GM08714 (cell line): ENCODE measurements around the gene DPF3.

ENCODE experiments used
- H3K4me3 ChIP-seq: fragments of 200-500 bp; sonication (Bioruptor generic); 2 replicates; pipeline ENCODE4 v1.5.1; 2014; ENCODE audit warnings: mild to moderate bottlenecking, low read length, inconsistent platforms
- ZNF274 ChIP-seq: IDR thresholded peaks from 2 replicates; pipeline ENCODE4 v1.6.1; 2012; ENCODE audit warnings: mild to moderate bottlenecking, low read depth, low read length

DPF3 gene

DNA sequence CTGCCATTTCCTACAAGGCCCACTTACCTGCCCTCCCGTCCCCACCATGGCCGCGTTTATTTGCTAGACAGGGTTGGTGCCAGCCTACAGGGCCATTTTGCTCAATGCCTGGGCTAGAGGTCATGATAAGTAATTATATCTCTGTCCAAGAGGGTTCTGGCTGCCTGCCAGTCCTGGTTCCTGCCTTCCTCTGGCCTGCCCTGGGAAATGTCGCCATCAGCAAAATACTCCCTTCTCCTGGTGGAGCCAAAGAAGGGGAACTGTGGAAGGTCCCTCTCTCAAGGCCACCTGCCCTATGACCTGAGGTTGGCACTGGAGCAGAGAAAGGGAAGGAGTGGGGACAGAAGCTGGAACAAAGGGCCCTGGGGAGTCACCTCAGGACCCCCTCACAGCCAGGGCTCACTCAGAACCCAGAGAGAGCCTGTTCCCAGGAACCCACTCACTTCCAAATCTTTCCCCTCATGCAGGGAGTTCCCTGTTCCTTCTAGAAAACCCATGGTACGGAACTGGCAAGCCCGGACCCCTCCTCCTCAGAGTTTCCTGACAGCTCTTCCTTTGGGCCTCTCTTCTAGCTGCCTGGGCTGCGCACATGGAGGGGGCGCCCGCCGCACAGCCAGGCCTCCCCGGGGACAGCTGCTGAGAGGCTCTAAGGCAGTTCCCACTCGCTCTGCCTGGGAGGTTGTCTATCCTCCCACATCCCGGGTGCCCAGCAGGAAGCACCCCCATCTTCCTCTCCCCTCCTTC, 280.5 kb downstream of the DPF3 start:
- H3K4me3 ChIP-seq, result no peak overlapping the region
- TF ChIP-seq ZNF274, result no peak

DNA sequence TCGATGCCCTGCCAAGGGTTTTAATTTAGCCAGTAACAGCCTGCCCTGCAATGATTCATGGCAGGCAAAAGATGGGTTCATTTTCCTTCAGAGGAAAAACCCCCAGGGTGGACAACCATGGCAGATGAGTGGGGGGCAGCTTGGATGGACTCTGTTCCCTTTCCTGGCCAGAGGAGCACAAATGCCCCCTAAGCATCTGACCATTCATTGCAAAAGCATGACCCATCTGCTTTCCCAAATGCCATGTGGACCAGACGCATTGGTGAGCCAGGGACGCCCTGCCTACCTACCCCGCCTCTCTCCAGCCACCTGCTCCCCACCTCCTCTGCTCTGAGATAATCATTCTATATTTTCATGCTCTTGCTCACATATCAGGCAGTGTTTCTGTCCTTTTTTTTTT, 281.9 kb downstream of the DPF3 start:
- no peak overlapping the region for H3K4me3 ChIP-seq
- TF ChIP-seq ZNF274, result no peak

DNA sequence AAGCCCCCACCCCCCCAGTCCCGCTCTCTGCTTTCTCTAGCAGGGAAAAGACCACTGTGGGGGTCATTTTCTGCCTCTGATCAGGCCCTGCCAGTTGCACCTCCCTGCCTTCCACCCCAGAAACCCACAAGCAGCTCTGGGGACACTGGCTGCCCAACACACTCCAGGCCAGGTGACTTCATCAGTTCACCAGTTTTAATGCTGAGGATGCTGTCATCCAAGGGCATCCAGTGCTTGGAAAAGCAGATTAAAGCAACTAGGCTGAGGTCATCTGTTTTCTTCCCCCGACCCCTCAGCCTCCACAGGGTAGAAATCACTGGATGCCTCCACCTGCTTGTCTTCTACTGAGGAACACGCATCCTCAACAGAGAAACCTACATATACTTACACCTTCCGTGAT, 282.4 kb downstream of the DPF3 start:
- H3K4me3 ChIP-seq, result no peak overlapping the region
- no peak for TF ChIP-seq ZNF274

DNA sequence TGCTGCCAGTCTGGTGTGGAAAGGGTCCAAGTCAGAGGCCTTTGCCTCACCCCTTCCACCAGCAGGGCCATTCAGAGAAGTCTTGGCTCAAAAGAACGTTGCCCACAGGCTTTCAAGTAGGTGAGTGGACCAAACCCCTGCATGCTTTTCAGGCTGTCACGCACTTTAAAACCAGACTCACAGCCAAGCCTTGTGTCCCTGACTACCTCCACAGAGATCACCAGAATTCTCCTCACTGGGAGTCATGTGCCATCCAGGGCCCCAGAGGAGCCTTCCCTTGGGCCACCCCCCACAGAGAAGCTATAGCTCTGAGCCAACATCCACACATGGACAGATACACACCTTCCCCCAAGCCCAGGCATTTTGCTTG, 283.1 kb downstream of the DPF3 start:
- TF ChIP-seq ZNF274, result no peak
- H3K4me3 ChIP-seq, result no peak overlapping the region

DNA sequence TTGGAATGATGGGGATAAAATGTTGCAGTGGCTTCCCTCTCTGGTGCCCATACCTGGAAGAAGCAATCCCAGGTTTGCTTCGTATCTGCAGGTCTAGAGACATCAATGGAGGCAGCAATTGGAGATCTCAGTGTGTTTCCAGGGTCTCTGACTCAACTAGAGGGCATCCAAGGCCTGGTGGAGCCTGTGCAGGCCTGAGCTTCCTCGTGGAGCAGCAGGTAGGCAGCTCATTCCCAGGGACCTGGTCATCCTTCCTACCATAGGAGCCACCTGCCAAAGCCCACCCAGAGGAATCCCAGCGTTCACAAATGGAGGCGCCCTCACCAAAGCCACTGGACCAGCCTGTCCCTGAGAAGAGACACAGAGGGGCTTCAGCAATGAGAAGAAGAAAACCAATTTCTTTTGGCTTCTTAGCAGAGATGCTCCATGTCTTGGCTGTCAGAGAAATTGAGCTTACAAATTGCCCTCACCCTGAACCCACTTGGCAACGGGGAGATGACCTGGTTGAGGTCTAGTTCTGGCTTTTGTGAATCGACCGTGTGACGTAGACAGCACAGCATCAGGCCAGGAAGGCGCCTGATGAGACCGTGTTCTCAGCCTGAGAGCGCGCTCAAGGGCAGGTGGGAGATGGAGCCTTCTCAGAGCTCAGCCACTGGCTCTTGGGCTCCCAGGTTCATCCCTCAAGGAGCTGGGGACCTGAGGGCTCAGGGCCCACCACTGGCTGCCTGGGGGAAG, 283.6 kb downstream of the DPF3 start:
- no peak for TF ChIP-seq ZNF274
- H3K4me3 ChIP-seq, result no peak overlapping the region

DNA sequence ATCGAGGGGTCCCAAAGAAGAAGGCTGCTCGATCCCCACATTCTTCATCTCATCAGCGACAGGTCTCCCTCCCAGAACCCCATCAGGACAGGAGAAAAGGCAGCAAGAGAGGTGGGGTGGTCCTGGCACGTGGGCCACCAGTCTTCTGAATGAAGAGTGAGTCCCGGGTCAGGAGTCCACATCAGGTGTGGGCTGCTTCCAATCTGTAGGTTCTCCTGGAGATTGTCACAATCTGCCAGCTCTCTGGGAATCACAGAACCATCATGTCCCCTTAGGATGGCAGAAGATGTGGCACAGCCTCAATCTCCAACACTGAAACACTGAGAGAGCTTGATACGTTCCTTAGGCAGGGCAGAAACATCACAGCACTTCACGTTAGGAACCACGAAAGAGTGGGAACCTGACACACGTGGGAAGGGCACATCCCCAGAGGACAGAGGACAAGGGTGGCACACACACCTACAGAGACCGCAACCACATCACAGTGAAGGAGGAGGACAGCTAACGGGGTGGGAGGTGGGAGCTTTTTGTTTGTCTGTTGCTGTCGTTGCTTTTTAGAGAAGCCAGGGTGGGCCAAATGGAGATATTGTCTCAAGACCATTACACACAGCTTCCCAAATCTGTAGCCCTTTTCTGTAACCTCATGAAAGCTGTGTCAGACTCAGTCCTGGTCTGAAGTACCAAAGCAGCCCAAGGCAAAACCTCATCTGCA, 284.5 kb downstream of the DPF3 start:
- no peak overlapping the region for H3K4me3 ChIP-seq
- TF ChIP-seq ZNF274, result no peak

DNA sequence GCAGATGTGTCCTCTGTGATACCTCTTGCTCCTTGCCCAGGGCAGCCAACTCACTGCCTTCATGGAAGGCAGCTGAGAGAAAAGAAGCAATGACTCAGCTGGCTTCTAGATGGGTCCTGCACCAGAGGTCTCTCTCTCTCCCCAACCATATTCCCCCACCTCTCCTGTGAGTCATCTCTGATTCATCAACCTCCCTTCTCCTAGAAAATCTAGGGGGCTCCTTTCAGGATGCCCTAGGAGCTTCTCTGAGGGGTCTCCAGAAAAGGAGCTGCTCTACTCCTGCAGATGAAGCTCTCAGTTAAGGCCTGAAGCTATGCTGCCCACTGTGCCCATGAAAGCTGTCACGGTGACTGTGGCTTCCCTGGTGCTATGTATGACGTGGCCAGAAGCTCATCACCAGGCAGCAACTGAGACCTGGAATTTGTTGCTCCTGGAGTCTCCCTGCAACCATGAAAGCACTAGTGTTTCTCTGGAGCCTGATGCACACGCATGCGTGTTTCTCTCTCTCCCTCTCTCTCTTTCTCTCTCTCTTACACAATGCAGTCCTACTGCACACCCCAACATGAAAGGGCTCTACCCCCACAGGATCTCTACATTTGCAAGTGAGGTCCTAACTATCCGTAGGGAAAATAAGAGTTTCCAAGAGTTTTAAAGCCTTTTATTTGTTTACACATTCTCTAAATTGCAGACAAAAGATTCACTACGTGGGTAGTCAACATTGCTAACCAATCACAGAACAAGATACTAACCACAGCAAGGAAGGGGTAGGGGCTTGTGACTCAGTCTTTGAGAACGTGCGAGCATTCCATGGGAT, 285.3 kb downstream of the DPF3 start:
- no peak for TF ChIP-seq ZNF274
- H3K4me3 ChIP-seq, result no peak overlapping the region

DNA sequence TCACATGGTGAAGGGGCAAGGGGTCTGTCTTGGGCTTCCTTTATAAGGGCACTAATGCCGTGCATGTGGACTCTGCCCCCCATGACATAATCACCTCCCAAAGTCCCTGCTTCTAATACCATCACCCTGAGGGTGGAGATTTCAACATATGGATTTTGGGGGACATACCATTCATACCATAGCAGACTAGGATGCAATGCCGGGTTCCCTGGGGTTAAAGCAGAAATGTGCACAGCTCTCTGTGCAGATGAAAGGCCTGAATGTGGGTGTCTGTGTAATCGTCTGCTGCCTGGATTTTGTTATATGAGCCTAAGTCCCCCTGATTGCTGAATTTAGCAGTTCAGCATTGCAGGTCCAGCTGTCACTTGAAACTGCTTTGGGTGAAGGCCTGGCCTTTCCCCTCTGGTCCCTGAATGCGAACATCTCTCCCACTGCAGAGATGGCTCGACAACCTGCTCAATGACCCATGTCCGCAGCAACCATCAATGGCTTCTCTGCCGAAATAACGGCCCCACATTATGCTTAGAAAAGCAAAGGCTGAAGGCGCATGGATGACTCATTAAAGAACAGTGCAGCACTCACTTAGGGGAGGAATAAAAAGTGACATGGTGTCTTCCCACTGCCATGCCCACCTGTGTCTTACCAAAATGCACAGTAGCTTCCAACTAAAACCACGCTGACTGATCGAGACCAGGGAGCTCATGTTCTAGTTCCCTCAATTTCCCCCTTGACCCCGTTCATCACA, 286.3 kb downstream of the DPF3 start:
- no peak for TF ChIP-seq ZNF274
- no peak overlapping the region for H3K4me3 ChIP-seq

DNA sequence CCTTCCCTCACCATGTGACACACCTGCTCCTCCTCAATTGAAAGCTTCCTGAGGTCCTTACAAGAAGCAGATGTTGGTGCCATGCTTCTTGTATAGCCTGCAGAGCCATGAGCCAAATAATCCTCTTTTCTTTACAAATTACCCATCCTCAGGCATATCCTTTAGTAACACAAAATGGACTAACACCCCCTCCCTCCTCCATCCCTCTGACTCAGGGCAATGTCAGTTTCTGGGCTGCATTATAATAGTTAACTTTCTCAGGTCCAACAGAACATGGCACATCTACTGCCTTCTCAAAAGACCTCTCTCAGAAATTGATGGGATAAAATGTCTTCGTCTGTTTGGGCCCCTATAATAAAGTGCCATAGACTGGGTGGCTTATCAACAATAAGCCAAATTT, 287.0 kb downstream of the DPF3 start:
- H3K4me3 ChIP-seq, result no peak overlapping the region
- TF ChIP-seq ZNF274, result no peak

DNA sequence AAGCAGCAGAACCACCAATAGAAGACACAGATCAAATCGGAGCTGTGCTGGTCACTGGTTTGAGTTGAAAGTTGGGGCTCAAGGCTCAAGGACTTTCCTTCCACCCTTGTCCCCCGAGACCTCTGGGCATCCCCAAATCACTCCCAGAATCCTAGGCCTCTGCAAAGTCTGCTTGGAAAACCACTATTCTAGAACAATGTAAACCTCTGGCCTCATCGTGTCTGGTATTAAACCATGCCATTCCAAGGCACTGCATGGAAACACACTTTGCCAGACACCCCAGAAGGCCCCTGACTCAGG, 288.0 kb downstream of the DPF3 start:
- no peak overlapping the region for H3K4me3 ChIP-seq
- TF ChIP-seq ZNF274, result no peak

DNA sequence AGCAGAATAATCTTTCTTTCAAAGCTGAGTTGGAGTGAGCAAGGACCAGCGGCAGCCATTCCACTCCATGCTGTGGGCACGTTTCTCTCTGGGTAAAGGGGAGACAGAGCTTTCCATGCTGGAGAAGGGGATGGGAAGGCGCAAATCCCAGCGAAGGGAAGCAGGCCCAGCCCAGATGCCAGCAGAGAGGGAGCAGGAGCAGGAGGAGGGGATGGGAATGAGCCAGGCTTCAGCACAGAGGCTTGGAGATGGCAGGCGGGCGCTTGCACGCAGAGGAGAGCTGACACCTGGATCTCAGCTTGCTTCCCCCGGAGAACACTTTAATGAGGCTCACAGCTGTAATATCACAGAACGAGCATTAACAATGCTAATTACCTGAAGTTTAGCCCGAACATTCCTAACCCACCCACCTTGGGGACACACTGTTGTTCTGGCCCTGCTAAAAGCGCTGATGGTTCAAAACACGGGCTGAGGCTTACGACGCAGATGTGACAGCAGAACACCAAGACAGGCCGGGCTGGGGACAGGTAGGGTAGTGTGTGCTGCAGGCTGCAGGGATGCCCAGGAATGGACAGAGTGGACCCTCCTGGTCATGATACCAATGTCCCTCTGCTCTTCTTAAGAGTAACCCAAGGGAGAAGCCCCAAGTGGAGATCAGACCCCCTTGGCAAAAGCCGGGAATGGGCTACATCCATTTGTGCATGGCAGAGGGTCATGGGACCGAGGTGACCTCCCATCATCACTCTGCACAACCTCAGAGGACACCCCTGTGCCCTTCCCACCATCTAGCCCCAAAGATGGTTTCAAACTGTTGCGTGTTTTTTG, 288.6 kb downstream of the DPF3 start:
- no peak overlapping the region for H3K4me3 ChIP-seq
- TF ChIP-seq ZNF274, result no peak

DNA sequence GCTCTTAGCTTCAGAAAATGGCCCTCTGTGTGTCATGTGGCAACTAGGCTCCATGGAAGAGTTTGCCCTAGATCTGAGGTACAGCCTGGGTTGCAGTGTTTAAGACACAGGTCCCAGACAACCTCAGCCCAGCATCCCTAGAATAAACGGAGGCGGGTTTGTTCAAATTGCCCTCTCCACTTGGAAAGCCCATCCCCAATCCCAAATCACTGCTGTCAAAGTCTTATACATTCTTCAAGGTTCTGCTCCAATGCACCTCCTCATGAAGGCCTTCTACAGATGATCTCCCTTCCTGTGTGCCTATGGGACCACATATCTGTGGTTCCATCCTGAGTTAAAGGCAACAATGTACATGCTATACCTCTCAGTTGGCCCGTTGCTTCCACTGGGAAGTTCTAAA, 289.8 kb downstream of the DPF3 start:
- TF ChIP-seq ZNF274, result no peak
- no peak overlapping the region for H3K4me3 ChIP-seq

DNA sequence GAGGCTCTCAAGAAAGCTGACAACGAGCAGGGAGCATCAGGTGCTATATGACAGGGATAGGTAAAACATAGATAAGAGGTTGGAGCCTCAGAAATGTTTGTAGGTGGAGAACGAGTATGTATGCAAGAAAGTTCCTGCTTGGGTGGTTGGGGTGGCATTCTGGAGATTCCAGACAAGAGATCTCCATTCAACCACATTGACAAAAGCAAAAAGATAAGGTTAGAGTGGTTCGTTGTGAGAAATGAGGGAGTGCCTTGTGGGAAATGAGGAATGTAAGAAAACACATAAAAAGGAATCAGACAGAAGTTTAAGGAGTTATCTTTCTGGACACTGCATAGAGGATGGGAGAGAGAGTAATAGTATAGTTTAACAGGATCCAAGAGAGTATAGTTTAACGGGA, 290.3 kb downstream of the DPF3 start:
- no peak overlapping the region for H3K4me3 ChIP-seq
- TF ChIP-seq ZNF274, result no peak
